Erythroblast (primary cell): Measurements from ENCODE around the gene ISL2.
"Not testable (repeated sequence)": the region's sequence is repeated elsewhere in the genome, so short reads cannot be mapped to it uniquely, and the experiment has no call there.

Experiments used
- DNase-seq, 2 experiments: peaks; one replicate each; lab custom pipeline; 2025; lab: John Stamatoyannopoulos, UW
- GATA1 ChIP-seq: IDR thresholded peaks from 2 replicates; pipeline ENCODE4 v1.6.1; 2011; ENCODE audit warnings: low read depth, mild to moderate bottlenecking, control low read depth, low read length, moderate library complexity
- POLR2A ChIP-seq: IDR thresholded peaks from 2 replicates; pipeline ENCODE4 v1.6.1; 2011; ENCODE audit warnings: mild to moderate bottlenecking, low read length

The ISL2 gene

GRCh38 chr15:76336254-76337058 is at the start of gene ISL2:
TSS of gene ISL2 (plus strand) at chr15:76336773. CDS start at chr15:76336884, 111 bp downstream.
- TF ChIP-seq GATA1 (no peak), POLR2A (no peak)
- peak; percentile 45 to 61 for DNase-seq

- TF ChIP-seq POLR2A: no peak
- TF ChIP-seq GATA1: no peak
- peak; percentile 46 to 75 for DNase-seq
Measured at GRCh38 chr15:76289582-76289981, 47.0 kb upstream of the ISL2 start.

- TF ChIP-seq GATA1: no peak
- TF ChIP-seq POLR2A: no peak
- DNase-seq: no peak
Measured at GRCh38 chr15:76293361-76293760, 43.2 kb upstream of the ISL2 start.

GRCh38 chr15:76294463-76294862 is 42.1 kb upstream of the ISL2 start:
- DNase-seq: not testable (repeated sequence)

- TF ChIP-seq GATA1 (no peak), POLR2A (no peak)
- no peak for DNase-seq
Measured at GRCh38 chr15:76296849-76297248, 39.7 kb upstream of the ISL2 start.

GRCh38 chr15:76297951-76298350 is 38.6 kb upstream of the ISL2 start:
- not testable (repeated sequence) for DNase-seq

- DNase-seq: no peak
- TF ChIP-seq POLR2A (no peak), GATA1 (no peak)
Measured at GRCh38 chr15:76298986-76299385, 37.6 kb upstream of the ISL2 start.

- DNase-seq: no peak
- TF ChIP-seq GATA1: no peak
- no peak for TF ChIP-seq POLR2A
Measured at GRCh38 chr15:76299786-76300185, 36.8 kb upstream of the ISL2 start.

- no peak for DNase-seq
- TF ChIP-seq POLR2A (no peak), GATA1 (no peak)
Measured at GRCh38 chr15:76303909-76304308, 32.7 kb upstream of the ISL2 start.

- DNase-seq: no peak
Measured at GRCh38 chr15:76309601-76310330, 26.8 kb upstream of the ISL2 start.

GRCh38 chr15:76310475-76311099 is 26.0 kb upstream of the ISL2 start:
- TF ChIP-seq GATA1 (no peak), POLR2A (no peak)
- peak; percentile 65 to 71 for DNase-seq

More at GRCh38 chr15:76309601-76310330, 26.8 kb upstream of the ISL2 start:
- no peak for TF ChIP-seq POLR2A
- no peak for TF ChIP-seq GATA1

GRCh38 chr15:76311100-76311953 is 25.2 kb upstream of the ISL2 start, which contains the start of gene ETFA:
TSS of gene ETFA (minus strand) at chr15:76311469. CDS start at chr15:76311388, 81 bp downstream.
- peak; percentile 96 for DNase-seq
- no peak for TF ChIP-seq GATA1
- TF ChIP-seq POLR2A: peak; percentile 94

- TF ChIP-seq GATA1 (no peak), POLR2A (no peak)
- peak; percentile 31 to 33 for DNase-seq
Measured at GRCh38 chr15:76312540-76313174, 23.9 kb upstream of the ISL2 start.

GRCh38 chr15:76313175-76313567 is 23.4 kb upstream of the ISL2 start:
- DNase-seq: not testable (repeated sequence)
